Left renal cortex interstitium (tissue), 4 donors: ENCODE measurements around the gene RHOA. TPM values are rescaled to one million over a fixed set of nuclear protein-coding genes. Genes with fewer than 3 reads are reported as not detected.
"Not testable (repeated sequence)": the region's sequence is repeated elsewhere in the genome, so short reads cannot be mapped to it uniquely, and the experiment has no call there.

Experiments
- DNase-seq, 4 donors: peaks; one replicate each; pipeline ENCODE4 v3.0.0-alpha.2; 2013; ENCODE audit warnings: low read depth in 4 of 4, low spot score in 2 of 4, missing footprints in 1 of 4
- polyA plus RNA-seq, 4 donors: library from polyadenylated mRNA; unstranded; fragments of 120-200 nt; gene quantifications; one replicate each; pipeline ENCODE4 v1.2.1, GENCODE V29; 2013; ENCODE audit not compliant: insufficient read length in 4 of 4

Gene RHOA
- polyA plus RNA-seq, 4 donors = 479 to 517 (median 507) TPM

DNA sequence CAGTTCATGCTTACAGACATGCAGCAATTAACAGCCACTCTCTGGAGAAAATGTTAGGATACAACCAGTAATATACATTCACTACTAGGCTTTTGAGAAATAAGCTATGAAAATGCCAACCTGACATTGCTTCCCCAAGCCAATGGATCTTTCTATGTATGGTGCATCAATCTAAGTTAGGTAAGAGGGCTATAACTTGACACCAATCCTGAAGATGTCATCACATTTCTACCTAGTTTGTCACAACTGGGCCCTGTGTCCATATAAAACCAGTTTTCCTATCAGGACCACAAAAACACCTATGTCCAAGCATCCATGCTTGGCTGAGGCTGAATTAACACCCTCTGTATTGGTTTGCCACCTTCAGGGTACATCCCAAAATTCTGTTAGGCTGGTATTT is 39.8 kb downstream of the RHOA start:
- DNase-seq = no peak

DNA sequence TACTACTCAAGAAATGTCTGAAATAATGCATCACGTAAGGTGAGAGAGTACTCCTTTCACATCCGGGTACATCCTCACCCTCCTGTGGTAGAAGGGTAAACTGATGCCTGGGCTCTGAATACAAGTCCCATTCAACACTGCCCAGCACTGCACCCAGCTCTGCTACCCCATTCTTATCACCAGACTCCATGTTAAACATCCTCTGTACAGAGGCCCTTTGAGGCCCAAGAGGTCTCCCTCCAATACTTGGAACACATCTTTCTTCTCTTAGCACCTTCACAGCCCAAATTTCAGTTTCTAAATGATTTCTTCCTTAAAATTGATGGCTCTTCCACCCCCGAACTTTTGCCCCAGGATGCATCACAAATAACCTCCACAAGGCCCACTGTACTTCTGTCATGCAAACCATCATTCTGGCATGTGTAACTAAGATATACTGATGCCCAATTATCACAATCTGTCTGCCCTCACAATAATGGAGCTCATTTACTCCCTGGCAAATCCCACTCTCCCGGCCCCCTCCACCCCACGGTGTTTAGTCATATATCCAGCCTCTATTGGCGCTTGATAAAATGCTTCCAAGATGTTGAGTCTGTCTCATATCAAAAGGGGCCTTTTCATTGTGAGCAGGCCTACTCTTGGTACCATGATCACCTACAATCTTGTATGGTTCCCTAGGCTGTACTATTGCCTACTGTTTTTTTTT is 41.0 kb downstream of the RHOA start:
- no peak for DNase-seq

DNA sequence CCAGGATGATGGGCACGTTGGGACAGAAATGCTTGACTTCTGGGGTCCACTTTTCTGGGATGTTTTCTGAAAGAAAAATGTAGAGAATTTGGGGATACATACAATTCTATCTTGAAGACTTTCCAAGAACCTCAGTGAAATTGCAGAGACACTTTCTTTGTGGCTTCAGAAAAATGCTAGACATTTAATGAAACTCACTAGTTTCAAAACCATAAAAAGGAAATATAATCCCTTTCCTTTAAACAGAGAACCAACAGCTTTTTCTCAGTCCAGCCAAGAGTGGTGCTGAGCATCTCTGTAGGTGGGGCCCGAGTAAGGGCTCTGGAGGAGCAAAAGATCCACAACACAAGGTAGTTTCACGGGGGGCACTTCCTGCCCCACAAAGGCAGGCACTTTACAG is 49.2 kb downstream of the RHOA start:
- no peak for DNase-seq

DNA sequence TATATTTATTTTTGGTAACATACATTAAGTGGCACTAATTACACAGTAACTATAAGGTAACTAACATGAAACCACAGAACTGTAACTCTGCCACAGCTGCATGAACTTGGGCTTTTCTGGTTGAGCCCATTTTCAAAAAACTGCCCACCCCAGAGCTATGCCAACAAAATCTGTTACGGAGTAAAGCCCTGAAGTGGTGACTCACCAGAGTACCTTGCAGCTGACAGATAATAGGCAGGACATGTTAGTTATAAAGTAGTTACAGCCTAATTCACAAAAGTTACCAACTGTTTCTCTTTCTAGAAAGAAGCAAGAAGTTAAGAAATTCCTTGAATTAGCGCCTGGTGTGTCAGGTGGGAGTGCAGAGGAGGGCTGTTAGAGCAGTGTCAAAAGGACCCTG is 52.2 kb downstream of the RHOA start:
- DNase-seq = no peak

DNA sequence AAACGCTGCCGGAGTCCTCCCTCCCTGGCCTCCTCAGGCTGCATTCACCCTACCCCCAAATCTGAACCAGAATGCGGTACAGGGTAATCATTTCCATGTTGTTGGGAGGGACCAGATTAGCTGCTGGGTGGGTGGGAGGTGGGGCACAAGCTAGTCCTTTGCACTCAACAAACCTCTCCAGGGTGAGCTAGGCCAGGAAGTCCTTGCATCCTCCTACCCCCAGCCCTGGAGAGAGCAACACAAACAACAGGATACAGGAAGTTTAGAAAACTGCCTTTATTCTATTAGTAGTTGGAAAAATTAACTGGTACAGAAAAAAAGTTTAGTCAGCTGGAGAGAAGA is 52.9 kb downstream of the RHOA start:
- DNase-seq = no peak

DNA sequence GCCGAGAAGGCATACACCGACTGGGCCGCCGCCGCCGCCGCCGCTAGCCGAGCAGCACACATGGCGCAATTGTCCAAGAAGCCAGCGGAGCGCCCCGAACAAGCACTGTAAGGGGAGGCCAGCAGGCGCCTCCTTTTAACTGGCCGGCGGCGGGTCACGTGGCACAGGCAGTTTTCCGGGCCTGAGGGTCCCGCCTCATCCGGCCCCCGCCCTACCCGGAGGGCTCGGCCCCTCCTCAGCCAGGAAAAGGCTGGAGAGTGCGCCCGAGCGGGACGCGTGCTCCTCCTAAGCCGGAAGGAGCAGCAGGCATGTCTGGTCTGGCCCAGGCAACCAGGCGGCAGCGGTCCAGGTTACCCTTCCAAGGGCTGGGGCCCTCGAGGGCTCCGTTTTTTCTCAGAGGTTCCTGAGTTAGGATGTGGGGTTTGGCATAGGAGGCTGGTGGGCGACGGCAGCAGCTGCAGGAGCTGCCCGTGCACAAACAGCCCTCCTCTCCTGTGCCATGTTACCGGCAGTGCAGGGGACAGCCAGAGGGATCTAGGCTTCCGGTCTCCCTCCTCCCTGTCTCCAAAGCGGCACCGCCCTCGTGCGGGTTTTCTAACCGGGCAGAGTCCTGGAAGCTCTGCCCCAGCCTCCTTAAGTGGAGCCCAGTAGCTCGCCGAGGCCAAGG is 53.4 kb downstream of the RHOA start, which contains the start of gene GPX1:
Gene GPX1, minus strand, starts transcription at position 137 of the 667 bp plus-strand sequence. Its CDS starts 75 bp downstream, at position 62.
- DNase-seq = peak in 3 of 4 donors; percentile 74 to 92 (median 81)

DNA sequence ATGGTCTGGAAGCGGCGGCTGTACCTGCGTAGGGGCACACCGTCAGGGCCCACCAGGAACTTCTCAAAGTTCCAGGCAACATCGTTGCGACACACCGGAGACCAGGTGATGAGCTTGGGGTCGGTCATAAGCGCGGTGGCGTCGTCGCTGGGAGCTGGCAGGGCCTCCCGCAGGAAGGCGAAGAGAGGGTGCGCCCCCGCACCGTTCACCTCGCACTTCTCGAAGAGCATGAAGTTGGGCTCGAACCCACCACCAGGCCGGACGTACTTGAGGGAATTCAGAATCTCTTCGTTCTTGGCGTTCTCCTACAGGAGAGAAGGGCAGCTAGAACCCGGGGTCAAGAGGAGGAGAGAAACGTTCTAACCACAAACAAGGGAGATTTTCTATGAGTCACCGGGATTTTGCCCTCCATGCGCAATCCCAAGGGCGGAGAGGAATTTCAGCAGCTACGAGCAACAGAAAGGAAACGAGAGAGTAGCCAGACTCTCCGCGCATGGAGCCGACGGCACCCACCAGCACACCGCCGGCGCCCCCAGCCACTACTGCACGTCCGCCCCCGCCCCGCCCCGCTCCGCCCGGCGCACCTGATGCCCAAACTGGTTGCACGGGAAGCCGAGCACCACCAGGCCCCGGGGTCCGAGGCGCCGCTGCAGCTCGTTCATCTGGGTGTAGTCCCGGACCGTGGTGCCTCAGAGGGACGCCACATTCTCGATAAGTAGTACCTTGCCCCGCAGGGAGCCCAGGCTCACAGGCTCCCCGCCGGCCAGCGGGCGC is 54.1 kb downstream of the RHOA start:
- DNase-seq = not testable (repeated sequence)

DNA sequence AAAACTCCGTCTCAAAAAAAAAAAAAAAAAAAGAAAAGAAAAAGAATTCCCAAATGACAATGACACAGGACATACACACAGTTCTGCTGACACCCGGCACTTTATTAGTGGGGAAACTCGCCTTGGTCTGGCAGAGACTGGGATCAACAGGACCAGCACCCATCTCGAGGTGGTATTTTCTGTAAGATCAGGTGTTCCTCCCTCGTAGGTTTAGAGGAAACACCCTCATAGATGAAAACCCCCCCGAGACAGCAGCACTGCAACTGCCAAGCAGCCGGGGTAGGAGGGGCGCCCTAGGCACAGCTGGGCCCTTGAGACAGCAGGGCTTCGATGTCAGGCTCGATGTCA is 54.7 kb downstream of the RHOA start:
- DNase-seq = not testable (repeated sequence)

DNA sequence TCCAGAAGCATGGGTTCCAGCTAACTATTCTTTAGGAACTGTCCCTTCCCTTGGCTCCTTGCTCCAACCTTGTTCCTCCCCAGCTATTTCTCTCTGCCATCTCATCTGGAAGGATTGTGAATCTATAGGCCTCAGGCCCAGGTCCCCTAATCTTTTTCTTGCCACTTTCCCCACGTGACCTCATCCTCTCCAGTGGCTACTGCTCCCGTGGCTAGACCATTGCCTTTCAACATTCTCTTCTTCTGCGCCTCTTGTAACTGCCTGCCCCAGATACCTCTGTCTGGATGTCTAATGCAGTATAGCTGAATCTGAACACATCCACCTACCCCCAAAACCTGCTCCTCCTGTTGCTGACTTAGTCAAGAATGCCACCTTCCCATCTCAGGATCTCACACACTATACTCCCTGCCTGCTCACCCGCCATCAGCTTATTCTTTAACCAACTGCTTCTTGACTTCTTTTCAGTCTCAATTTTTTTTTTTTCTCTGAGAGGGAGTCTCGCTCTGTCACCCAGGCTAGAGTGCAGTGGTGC is 58.8 kb downstream of the RHOA start:
- no peak for DNase-seq

DNA sequence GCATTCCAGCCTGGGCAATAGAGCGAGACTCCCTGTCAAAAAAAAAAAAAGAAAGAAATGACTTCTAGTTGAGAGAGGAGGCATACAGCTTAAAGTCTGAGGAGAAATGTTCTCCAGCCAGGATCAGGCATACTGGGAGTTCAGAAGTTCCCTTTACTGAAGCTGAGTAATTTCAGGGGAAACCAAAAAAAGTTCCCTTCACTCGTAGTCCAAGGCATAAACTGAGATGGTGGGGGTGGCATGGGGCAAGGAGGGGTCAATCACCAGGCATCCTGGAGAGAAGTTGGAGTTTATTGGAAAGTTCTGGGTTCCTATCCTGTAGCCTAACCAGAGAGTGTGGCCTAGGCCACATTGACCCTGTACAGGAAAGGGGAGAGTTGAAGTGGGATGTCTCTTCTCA is 59.5 kb downstream of the RHOA start:
- no peak for DNase-seq

DNA sequence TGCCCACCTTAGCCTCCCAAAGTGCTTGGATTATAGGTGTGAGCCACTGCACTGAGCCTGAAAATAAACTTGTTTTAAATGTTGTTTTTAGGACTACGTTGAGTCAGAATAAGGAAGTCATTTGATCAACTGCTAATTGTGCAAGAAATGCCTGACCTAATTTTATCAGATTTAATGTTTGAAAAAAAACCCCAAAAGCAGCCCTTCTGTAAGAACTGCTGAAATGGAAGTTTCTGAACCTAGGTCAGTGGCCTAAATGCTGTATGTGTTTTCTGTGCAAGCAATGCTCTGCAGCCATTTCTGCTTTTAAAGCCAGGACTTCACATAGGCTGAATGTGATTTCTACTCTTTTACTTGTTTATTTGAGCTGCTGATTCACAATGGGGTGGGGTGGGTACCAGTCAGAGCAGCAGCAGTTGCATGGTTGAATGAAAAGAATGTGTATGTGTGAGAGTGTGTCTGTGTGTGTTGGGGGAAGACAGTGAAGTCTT is 60.2 kb downstream of the RHOA start:
- no peak for DNase-seq

DNA sequence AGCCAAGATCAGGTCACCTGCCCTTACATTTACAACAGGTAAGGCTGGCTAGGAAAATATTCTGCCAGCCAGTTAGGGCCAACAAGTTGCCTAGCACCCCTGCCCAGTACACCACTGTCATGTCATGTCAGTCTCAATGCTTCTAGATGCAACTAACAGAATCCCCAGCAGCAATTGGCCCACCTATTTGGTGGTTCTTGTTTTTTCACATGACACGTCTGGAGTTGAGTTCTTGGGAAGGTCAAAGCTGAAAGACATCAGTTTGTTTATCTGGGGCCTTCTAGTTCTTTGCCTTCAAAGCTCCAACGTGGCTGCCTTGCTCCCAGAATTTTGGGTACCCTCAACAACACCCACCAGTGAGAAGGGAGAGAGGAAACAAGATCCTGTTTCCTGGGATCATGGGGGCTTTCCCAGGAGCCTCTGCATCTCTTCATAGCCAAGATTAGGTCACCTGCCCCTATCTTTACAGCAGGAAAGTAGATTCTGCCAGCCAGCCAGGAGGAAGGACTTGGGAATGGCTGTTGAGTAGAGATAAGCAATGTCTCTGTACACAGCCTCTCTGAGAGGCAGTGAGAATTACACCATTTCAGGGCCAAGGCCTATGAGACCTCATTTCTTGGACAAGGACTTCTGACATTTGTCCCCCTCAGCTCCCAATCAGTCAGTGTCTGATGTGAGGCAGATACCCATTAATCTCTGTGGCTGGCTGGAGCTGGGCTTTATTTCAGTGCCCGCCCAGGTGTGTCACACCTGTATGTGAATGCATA is 62.2 kb downstream of the RHOA start:
- no peak for DNase-seq

DNA sequence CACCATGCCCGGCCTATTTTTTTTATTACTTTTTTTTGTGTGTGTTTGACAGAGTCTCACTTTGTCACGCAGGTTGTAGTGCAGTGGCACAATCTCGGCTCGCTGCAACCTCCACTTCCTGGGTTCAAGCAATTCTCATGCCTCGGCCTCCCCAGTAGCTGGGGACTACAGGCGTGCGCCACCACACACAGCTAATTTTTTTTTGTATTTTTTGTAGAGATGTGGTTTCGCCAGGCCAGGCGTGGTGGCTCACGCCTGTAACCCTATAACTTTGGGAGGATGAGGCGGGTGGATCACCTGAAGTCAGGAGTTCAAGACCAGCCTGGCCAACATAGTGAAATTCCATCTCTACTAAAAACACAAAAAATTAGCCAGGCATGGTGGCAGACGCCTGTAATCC is 63.4 kb downstream of the RHOA start:
- not testable (repeated sequence) for DNase-seq

DNA sequence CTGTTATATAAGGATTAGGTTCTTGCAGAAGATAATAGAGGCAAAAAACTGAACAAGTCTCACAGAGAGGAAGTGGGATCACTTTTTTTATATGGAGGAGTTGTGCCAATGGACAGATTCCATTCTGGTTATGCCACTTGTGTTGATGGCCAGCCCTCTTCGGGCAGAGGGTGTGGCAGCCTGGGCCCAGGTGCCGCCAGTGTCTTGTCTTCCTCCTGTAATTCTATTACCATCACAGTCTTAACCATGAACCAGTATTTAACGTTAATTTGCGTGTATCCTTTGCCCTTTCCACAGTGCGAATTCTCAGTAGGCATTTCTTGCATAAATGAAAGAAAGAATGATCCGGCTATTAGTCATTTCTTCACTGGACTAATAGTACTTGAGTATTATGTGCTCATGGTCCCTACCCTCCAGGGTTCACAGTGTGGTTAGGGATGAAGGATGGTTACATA is 65.0 kb downstream of the RHOA start:
- no peak for DNase-seq

DNA sequence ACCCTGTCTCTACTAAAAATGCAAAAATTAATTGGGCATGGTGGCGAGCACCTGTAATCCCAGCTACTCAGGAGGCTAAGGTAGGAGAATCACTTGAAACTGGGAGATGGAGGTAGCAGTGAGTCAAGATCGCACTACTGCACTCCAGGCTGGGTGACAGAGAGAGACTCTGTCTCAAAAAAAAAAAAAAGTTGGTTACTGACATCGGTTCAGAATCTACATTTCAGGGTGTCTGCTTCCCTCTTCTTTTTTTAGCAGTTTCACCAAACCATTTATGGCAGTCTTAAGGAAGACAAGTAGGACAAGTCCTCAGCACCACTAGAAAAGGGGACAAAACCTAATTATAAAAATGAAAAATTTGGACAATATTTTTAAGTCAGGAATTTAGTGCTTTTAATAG is 68.6 kb downstream of the RHOA start:
- no peak for DNase-seq

DNA sequence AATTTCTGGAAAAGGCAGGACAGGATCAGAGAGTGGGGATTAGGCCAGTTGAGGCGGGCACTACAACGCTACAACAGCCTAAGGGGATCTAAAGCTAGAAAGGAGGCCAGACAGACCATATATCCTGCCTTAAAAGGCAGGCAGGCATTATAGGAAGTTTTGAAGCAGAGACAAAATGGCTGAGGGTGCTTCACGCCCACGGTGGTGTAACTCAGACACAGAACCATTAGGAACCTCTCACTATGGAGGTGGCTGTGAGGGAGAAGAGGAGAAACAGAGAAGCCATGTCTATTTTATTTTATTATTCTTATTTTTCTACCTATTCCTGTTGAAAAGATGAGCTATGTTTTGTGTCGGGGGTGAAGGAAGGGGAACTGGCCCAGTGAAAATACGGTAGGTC is 69.8 kb downstream of the RHOA start:
- no peak for DNase-seq

DNA sequence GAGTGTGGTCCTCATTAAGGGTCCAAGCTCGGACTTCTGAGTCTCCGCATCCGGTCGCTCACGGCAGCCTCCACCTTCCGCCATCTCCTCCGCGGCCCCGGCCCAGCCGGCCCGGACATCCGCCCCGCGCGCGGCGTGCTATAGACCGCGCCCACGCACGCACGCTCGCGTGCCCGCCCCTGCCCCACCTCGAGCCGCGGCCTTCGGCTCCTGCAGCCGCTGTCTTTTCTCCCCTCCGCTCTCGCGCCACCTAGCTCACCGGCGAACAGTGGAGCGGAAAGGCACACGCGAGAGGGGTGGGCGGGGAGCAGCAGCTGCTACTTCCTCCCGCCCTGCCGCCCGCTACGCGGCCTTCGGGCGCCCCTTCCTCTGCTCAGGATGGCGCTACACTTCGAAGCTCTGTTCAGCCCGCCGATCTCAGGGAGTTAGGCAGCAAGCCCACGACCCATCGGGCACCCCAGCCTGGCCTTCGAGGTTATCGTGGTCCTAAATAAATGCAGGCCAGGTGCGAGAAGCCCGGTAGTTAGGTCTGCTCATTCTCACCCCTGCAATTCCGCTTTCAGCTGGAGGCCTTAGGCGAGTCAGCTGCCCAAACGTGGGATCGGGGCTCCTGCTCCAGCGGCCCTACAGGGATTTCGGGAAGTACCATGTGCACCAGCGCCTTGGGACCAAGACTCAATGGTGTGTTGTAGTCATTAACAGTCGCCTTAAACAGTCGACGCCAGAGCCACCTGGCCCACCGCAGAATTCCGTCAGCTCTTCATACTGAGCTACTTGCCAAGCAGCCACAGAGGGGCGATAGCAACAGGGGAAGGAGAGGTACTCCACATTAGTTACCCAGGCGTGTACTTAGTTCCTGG is 71.6 kb downstream of the RHOA start, which contains the start of gene USP4:
Gene USP4, minus strand, starts transcription at position 113 of the 860 bp plus-strand sequence. Its CDS starts 29 bp downstream, at position 84.
- peak; percentile 72 to 85 (median 81) for DNase-seq

DNA sequence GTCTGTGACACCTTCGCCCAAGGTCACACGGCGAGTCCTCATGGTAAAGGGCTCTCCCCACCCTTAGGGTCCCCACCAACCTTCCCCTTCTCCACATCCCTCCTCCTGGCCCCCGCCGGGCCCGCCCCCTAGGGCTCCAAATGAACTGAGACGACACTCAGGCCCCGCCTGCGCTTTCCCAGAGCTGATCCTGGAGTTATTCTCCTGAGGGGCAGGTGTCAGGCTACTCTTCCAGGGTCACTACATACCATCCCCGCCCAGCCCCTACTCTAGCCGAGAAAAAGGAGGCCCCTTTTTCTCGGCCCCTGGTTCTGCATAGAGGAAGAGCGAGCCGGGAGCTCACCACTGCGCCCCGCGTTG is 72.2 kb downstream of the RHOA start:
- no peak for DNase-seq

DNA sequence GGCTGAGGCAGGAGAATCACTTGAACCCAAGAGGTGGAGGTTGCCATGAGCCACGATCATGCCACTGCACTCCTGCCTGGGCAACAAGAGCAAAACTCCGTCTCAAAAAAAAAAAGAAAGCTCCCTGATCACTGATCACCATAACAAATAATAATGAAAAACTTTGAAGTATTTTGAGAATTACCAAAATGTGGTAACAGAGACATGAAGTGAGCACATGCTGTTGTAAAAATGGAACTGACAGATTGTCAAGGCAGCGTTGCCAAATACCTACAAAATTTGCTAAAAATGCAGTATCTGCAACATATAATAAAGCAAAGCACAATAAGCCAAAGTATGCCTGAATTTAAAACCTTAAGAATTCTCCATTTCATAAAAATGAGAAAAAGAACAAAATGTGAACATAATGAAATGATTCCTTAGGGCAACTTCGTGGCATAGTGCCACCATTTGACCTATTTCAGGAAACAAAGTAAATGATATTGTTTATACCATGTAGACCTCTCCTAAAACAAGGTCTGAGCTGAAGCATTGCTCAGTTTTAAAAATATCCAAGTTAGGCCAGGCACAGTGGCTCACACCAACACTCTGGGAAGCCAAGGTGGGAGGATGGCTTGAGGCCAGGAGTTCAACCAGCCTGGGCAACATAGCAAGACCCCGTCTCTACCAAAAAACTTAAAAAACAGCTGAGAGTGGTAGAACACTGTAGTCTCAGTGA is 77.7 kb downstream of the RHOA start:
- DNase-seq = no peak
